H9 (cell line): ENCODE measurements around the gene OST4. TPM values are rescaled to one million over a fixed set of nuclear protein-coding genes. Genes with fewer than 3 reads are reported as not detected.

Experiments
- DNase-seq: peaks from one replicate; pipeline ENCODE4 v3.0.0-alpha.2; 2017
- H2AFZ ChIP-seq: one replicate; pipeline ENCODE4 v1.6.1; 2013; ENCODE audit warnings: mild to moderate bottlenecking, low read length, control low read depth, moderate library complexity
- H2AK5ac ChIP-seq: 2 replicates; pipeline ENCODE4 v1.6.1; 2013; ENCODE audit warnings: low read length, control low read depth, mixed read lengths; ENCODE audit not compliant: insufficient read length
- H2BK120ac ChIP-seq: one replicate; pipeline ENCODE4 v1.6.1; 2013; ENCODE audit warnings: low read depth, mild to moderate bottlenecking, low read length, control low read depth, inconsistent platforms; ENCODE audit not compliant: poor library complexity, severe bottlenecking
- H2BK12ac ChIP-seq: 2 replicates; pipeline ENCODE4 v1.6.1; 2013; ENCODE audit warnings: low read length, control low read depth, mixed read lengths, low read depth; ENCODE audit not compliant: insufficient read length
- H2BK15ac ChIP-seq: 2 replicates; pipeline ENCODE4 v1.6.1; 2013; ENCODE audit warnings: low read depth, low read length, control low read depth
- H2BK20ac ChIP-seq: one replicate; pipeline ENCODE4 v1.6.1; 2013; ENCODE audit warnings: low read depth, mild to moderate bottlenecking, low read length, control low read depth, inconsistent platforms; ENCODE audit not compliant: poor library complexity, severe bottlenecking
- H2BK5ac ChIP-seq: 2 replicates; pipeline ENCODE4 v1.6.1; 2013; ENCODE audit warnings: low read length, control low read depth, mixed read lengths; ENCODE audit not compliant: insufficient read length
- H3K14ac ChIP-seq: 2 replicates; pipeline ENCODE4 v1.6.1; 2013; ENCODE audit warnings: low read length, control low read depth; ENCODE audit not compliant: insufficient read depth
- H3K18ac ChIP-seq: 2 replicates; pipeline ENCODE4 v1.6.1; 2013; ENCODE audit warnings: low read depth, mild to moderate bottlenecking, mixed read lengths, low read length, control low read depth; ENCODE audit not compliant: insufficient read length
- H3K23ac ChIP-seq: 2 replicates; pipeline ENCODE4 v1.6.1; 2013; ENCODE audit warnings: low read length, control low read depth, mixed read lengths, low read depth; ENCODE audit not compliant: insufficient read length
- H3K23me2 ChIP-seq: 2 replicates; pipeline ENCODE4 v1.6.1; 2013; ENCODE audit warnings: low read depth, mild to moderate bottlenecking, mixed read lengths, low read length, control low read depth; ENCODE audit not compliant: insufficient read length, poor library complexity, severe bottlenecking
- H3K27ac ChIP-seq: 2 replicates; pipeline ENCODE4 v1.5.1; 2013; ENCODE audit warnings: low read length, control low read depth, mixed read lengths, low read depth; ENCODE audit not compliant: insufficient read length
- H3K27me3 ChIP-seq: 2 replicates; pipeline ENCODE4 v1.6.1; 2013; ENCODE audit warnings: low read length, control low read depth, inconsistent platforms; ENCODE audit not compliant: insufficient read depth
- H3K4ac ChIP-seq: 2 replicates; pipeline ENCODE4 v1.6.1; 2013; ENCODE audit warnings: low read depth, mild to moderate bottlenecking, control low read depth, inconsistent platforms, low read length, moderate library complexity
- H3K4me1 ChIP-seq: 2 replicates; pipeline ENCODE4 v1.6.1; 2013; ENCODE audit warnings: low read length, control low read depth, inconsistent platforms; ENCODE audit not compliant: insufficient read depth
- H3K4me2 ChIP-seq: 2 replicates; pipeline ENCODE4 v1.6.1; 2013; ENCODE audit warnings: low read length, control low read depth, mixed read lengths; ENCODE audit not compliant: insufficient read length, insufficient read depth
- H3K56ac ChIP-seq: 2 replicates; pipeline ENCODE4 v1.6.1; 2013; ENCODE audit warnings: low read depth, mild to moderate bottlenecking, mixed read lengths, low read length, control low read depth; ENCODE audit not compliant: insufficient read length
- H3K79me1 ChIP-seq: 2 replicates; pipeline ENCODE4 v1.6.1; 2013; ENCODE audit warnings: low read depth, mild to moderate bottlenecking, moderate library complexity, low read length, control low read depth, inconsistent platforms; ENCODE audit not compliant: insufficient read depth, poor library complexity, severe bottlenecking
- H3K79me2 ChIP-seq: 2 replicates; pipeline ENCODE4 v1.6.1; 2013; ENCODE audit warnings: low read length, control low read depth, inconsistent platforms; ENCODE audit not compliant: insufficient read depth
- H3K9ac ChIP-seq: 2 replicates; pipeline ENCODE4 v1.6.1; 2013; ENCODE audit warnings: low read length, control low read depth, mixed read lengths; ENCODE audit not compliant: insufficient read length; ENCODE audit errors: extremely low read depth
- H3K9me3 ChIP-seq: one replicate; pipeline ENCODE4 v1.6.1; 2013; ENCODE audit warnings: low read depth, low read length, inconsistent platforms; ENCODE audit not compliant: control insufficient read depth
- H3T11ph ChIP-seq: one replicate; pipeline ENCODE4 v1.6.1; 2013; ENCODE audit warnings: mild to moderate bottlenecking, low read length, control low read depth, inconsistent platforms
- H4K20me1 ChIP-seq: one replicate; pipeline ENCODE4 v1.6.1; 2013; ENCODE audit not compliant: control insufficient read depth, insufficient read length, insufficient read depth
- H4K5ac ChIP-seq: 2 replicates; pipeline ENCODE4 v1.6.1; 2013; ENCODE audit warnings: low read depth, mild to moderate bottlenecking, mixed read lengths, low read length, control low read depth; ENCODE audit not compliant: insufficient read length
- H4K8ac ChIP-seq: replicated peaks from 2 replicates; pipeline ENCODE4 v1.6.1; 2013; ENCODE audit warnings: low read length, control low read depth, mixed read lengths, low read depth; ENCODE audit not compliant: insufficient read length
- H4K91ac ChIP-seq: 2 replicates; pipeline ENCODE4 v1.6.1; 2013; ENCODE audit warnings: low read depth, mild to moderate bottlenecking, moderate library complexity, mixed read lengths, low read length, control low read depth; ENCODE audit not compliant: insufficient read length
- H3K27ac Mint-ChIP-seq, 3 experiments: 2 replicates in 2 of 3; 3 replicates in 1 of 3; pipeline ENCODE4 v1.8.0; 2020 to 2021; ENCODE audit warnings: mixed read lengths in 3 of 3, mild to moderate bottlenecking in 1 of 3, moderate library complexity in 1 of 3
- H3K27me3 Mint-ChIP-seq: 2 replicates; pipeline ENCODE4 v1.8.0; 2021; ENCODE audit warnings: low read depth, mild to moderate bottlenecking, moderate library complexity, mixed read lengths
- H3K36me3 Mint-ChIP-seq, 3 experiments: 2 replicates in 2 of 3; 3 replicates in 1 of 3; pipeline ENCODE4 v1.8.0; 2020 to 2021; ENCODE audit warnings: low read depth in 3 of 3, mixed read lengths in 3 of 3; ENCODE audit not compliant: insufficient read depth in 1 of 3
- H3K4me1 Mint-ChIP-seq, 2 experiments: 2 replicates each; pipeline ENCODE4 v1.8.0; 2020; ENCODE audit warnings: mixed read lengths in 2 of 2
- H3K4me3 Mint-ChIP-seq, 2 experiments: 2 replicates in 1 of 2; 3 replicates in 1 of 2; pipeline ENCODE4 v1.8.0; 2020 to 2021; ENCODE audit warnings: mild to moderate bottlenecking in 2 of 2, mixed read lengths in 2 of 2, moderate library complexity in 1 of 2
- H3K9me3 Mint-ChIP-seq, 2 experiments: 2 replicates in 1 of 2; 3 replicates in 1 of 2; pipeline ENCODE4 v1.8.0; 2020; ENCODE audit warnings: mild to moderate bottlenecking in 2 of 2, mixed read lengths in 2 of 2, moderate library complexity in 1 of 2
- CTCF ChIP-seq: fragments of 200-600 bp; sonication (generic); conservative IDR thresholded peaks from 3 replicates; pipeline ENCODE4 v1.8.0; 2021; ENCODE audit warnings: antibody characterized with exemption, mild to moderate bottlenecking
- WGBS: extraction: QIAGEN DNeasy Blood & Tissue Kit; methylation state at CpG from one replicate; pipeline ENCODE4 v1.1.7; 2013; ENCODE audit warnings: missing lambda C conversion rate, low lambda C conversion rate, mixed read lengths; ENCODE audit not compliant: insufficient read length; ENCODE audit errors: extremely low coverage; 5-methylcytosine and 5-hydroxymethylcytosine counted together
- total RNA-seq: library from RNA; stranded (reverse); gene quantifications from 2 replicates; pipeline ENCODE4 v1.2.1, GENCODE V29; 2021

The OST4 gene
- total RNA-seq, 1 experiment from 2014 or later, result 215 TPM

GRCh38 chr2:27086724-27087593, 15.5 kb upstream of the OST4 start, which contains the start of gene KHK:
KHK (plus strand) TSS chr2:27086772; CDS start chr2:27087260, 488 bp downstream.
- Histone ChIP-seq H2BK12ac (no peak within 1 kb of the TSS), H3K79me2 (no peaks in the 10 kb centered on the region), H4K8ac (no peak within 1 kb of the TSS), H4K5ac (no peak within 1 kb of the TSS), H4K91ac (no peak within 1 kb of the TSS), H2BK15ac (no peak within 1 kb of the TSS), H2BK120ac (no peak within 1 kb of the TSS), H2AK5ac (no peak within 1 kb of the TSS), H3K27ac (no peak within 1 kb of the TSS), H3K27me3 (no peaks in the 10 kb centered on the region), H2BK20ac (no peak within 1 kb of the TSS), H3K4me1 (no peaks in the 10 kb centered on the region), H3K18ac (peak within 1 kb of the TSS; percentile 46), H3K14ac (peak within 1 kb of the TSS; percentile 72; the same call in 1 of the 2 replicates), H3K9ac (peak within 1 kb of the TSS; percentile 61), H3K9me3 (no peaks in the 10 kb centered on the region), H3K4ac (no peak within 1 kb of the TSS), H4K20me1 (no peaks in the 10 kb centered on the region), H3K4me2 (peak within 1 kb of the TSS; percentile 86), H3K56ac (no peak within 1 kb of the TSS), H3K79me1 (no peaks in the 10 kb centered on the region), H2BK5ac (no peak within 1 kb of the TSS), H3T11ph (no peak within 1 kb of the TSS), H3K23ac (no peak within 1 kb of the TSS), H3K23me2 (peaks cover 13% of the 10 kb centered on the region), H2AFZ (no peak within 1 kb of the TSS)
- peaks cover 15 to 25% of the 10 kb centered on the region in 2 experiments for H3K4me1 Mint-ChIP-seq
- peak; percentile 10; the same call in 1 of the 3 replicates for TF ChIP-seq CTCF
- peaks cover 20% of the 10 kb centered on the region for H3K27me3 Mint-ChIP-seq
- no CpG with 5 or more reads among the region's 54 CpGs for WGBS
- no peak for DNase-seq
- no peaks in the 10 kb centered on the region; a peak in 1 of 7 replicates for H3K36me3 Mint-ChIP-seq
- H3K9me3 Mint-ChIP-seq, result no peaks in the 10 kb centered on the region
- no peak within 1 kb of the TSS for H3K27ac Mint-ChIP-seq
- peak within 1 kb of the TSS; percentile 75 to 87 for H3K4me3 Mint-ChIP-seq
